Stimulated activated CD8-positive, alpha-beta memory T cell treated with anti-CD3 and anti-CD28 coated beads, Interleukin-4, amount 100 ng/mL, for 48 hours (primary cell): Measurements from ENCODE around the gene HIP1.
"Not testable (repeated sequence)": the region's sequence is repeated elsewhere in the genome, so short reads cannot be mapped to it uniquely, and the experiment has no call there.

Source experiments
- DNase-seq: peaks from one replicate; pipeline ENCODE4 v3.0.0-alpha.2; 2020

The HIP1 gene

GRCh38 chr7:75712517-75713361, 26.0 kb downstream of the HIP1 start:
- no peak for DNase-seq

GRCh38 chr7:75711656-75712514, 26.9 kb downstream of the HIP1 start:
- DNase-seq, result no peak

DNA sequence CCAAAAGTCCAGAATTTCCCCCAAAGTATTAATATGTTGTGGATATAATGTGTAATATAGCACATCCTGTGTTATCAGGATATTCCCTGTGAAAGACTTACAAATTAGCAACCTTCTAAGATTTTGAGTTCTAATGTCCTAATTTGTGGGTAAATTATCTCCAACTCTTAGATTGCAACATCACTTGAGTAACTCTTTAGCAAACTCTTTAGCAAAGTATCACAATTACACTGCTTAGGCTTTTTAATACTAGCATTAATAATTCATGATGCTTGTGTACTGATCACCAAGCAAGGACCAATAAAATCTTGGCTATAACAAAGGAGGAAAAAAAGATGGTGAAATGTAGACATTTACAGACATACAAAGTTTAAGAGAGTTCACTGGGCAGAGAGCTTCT, 27.7 kb downstream of the HIP1 start:
- DNase-seq, result no peak

DNA sequence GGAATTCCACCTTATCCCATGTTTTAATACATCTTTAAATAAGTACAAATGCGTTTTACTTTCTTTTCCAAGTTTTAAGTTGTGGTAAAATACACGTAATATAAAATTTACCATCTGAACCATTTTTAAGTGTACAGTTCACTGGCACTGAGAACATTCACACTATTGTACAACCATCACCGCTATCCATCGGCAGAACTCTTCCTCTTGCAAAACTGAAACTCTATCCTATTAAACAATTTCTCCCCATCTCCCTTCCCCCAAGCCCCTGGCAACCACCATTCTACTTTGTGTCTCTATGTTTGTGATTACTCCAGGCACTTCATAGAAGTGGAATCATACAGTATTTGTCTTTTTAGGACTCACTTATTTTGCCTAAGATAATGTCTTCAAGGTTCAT, 33.8 kb downstream of the HIP1 start:
- DNase-seq, result no peak

DNA sequence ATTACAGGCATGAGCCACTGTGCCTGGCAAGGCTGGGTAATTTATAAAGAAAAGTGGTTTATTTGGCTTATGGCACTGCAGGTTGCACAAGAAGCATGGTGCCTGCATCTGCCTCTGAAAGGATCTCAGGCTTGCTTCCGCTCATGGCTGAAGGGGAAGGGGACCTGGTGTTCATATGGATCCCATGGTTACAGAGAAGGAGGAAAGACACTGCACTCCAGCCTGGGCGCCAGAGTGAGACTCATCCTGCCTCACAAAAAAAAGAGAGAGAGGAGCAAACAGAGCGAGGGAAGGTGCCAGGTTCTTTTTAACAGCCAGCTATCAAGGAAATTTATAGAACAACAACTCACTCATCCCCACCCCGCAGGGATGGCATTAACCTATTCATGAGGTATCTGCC, 36.2 kb downstream of the HIP1 start:
- DNase-seq, result no peak

DNA sequence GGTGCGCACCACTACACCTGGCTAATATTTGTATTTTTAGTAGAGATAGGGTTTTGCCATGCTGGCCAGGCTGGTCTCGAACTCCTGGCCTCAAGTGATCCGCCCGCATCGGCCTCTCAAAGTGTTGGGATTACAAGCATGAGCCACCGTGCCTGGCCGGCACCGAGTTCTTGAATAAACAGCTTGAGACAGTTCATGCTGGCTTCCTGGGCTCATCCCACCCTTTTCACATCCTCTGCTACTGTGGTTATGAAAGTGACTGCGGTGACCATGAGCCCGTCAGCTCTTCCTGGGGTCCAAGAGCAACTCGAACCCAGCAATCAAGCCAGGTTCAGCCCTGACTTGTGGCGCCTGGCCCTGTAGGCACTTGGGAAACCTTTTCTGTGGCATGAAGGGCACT, 38.7 kb downstream of the HIP1 start:
- no peak for DNase-seq

DNA sequence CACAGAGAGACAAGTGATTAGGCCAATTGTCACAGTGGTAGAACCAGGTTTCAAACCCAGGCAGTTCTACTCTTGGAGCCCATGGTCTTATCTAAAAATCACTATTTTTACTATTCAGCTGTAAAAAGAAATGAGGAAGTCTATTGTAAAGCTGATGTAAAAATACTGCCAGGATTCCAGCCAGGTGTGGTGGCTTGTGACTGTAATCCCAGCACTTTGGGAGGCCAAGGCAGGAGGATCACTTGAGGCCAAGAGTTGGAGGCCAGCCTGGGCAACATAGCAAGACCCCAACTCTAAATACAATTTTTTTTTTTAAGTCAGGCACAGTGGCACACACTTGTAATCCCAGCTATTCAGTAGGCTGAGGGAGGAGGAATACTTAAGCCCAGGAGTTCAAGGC, 40.4 kb downstream of the HIP1 start:
- no peak for DNase-seq

- no peak for DNase-seq
Measured at GRCh38 chr7:75696263-75697037, 42.3 kb downstream of the HIP1 start.

- no peak for DNase-seq
Measured at GRCh38 chr7:75694638-75695399, 43.9 kb downstream of the HIP1 start.

GRCh38 chr7:75693668-75694067, 45.1 kb downstream of the HIP1 start:
- not testable (repeated sequence) for DNase-seq

DNA sequence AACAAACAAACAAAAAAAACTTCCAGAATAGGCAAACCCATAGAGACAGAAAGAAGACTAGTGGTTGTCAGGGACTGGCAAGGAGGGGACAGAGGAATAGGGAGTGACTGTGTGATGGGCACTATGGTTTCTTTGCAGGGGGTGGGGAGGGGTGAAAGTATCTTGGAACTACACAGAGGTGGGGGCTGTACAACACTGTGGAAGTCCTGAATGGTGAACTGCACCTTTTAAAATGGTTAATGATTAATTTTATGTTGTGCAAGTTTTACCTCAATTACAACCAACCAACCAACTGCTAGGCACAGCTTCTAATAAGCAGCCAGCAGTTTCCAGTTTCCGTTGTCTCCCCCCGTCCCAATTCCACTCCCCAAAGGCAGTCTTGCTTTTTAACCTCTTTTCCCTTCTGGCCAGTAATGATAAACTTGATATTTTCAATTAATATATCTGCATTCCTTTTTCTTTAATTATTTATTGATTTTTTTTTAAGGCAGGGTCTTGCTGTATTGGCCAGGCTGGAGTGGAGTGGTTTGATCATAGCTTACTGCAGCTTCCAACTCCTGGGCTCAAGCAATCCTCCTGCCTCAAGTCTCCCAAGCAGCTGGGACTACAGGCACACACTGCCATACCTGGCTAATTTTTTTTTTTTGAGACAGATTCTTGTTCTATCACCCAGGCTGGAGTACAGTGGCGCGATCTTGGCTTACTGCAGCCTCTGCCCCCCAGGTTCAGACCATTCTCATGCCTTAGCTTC, 46.8 kb downstream of the HIP1 start:
- no peak for DNase-seq

DNA sequence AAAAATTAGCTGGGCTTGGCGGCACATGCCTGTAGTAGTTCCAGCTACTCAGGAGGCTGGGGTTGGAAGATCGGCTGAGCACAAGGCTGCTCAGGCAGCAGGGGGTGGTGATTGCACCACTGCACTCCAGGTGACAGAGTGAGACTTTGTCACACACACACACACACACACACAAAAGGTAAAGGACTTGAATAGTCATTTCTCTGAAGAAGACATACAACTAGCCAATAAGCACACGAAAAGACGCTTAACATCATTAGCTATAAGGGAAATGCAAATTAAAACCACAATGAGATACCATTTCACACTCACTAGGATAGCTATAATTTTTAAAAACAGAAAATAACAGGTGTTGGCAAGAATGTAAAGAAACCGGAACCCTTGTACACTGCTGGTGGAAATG, 48.6 kb downstream of the HIP1 start:
- DNase-seq, result no peak

- no peak for DNase-seq
Measured at GRCh38 chr7:75689246-75690099, 49.3 kb downstream of the HIP1 start.

- DNase-seq, result no peak
Measured at GRCh38 chr7:75688200-75689136, 50.3 kb downstream of the HIP1 start.

DNA sequence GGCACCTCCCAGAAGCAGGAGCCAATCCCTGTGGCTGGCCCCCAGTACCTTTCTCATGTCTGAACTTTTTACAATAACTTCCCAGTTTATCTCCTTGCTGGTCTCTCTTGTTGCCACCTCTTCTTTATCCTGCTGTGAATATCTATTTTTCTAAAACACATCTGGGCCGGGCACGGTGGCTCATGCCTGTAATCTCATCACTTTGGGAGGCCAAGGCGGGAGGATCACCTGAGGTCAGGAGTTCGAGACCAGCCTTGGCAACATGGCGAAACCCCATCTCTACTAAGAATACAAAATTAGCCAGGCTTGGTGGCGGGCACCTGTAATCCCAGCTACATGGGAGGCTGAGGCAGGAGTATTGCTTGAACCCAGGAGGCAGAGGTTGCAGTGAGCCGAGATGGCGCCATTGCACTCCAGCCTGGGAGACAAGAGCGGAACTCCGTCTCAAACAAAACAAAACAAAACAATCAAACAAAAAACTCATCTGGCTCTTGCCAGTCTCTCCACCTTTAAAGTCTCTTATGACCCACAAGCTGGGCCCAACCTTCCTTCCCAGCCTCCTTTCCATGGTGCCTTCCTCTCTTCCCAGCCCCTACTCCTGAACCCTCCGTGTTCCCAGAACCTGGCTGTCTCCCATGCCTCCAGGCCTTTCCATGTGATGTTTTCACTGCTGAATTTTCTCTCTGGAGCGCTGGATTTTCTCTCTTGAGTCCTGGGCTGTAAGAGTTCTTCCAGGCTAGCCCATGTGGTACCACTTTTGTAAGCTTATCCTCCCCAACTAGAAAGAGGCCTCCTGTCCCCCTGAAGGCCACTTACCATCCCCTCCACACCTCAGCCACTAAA, 51.3 kb downstream of the HIP1 start:
- DNase-seq, result no peak

GRCh38 chr7:75686551-75686950, 52.2 kb downstream of the HIP1 start:
- DNase-seq, result no peak

DNA sequence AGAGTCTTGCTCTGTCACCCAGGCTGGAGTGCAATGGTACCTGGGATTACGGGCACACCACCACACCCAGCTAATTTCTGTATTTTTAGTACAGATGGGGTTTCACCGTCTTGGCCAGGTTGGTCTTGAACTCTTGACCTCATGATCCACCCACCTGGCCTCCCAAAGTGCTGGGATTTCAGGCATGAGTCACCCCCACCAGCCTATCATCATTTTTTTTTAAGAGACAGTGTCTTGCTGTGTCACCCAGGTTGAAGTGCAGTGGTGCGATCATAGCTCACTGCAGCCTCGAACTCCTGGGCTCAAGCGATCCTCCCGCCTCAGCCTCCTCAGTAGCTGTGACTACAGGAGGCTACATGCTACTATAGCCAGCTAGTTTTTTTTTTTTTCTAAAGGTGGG, 56.7 kb downstream of the HIP1 start:
- DNase-seq, result not testable (repeated sequence)

GRCh38 chr7:75679060-75679459, 59.7 kb downstream of the HIP1 start:
- no peak for DNase-seq

GRCh38 chr7:75669579-75669978, 69.2 kb downstream of the HIP1 start:
- no peak for DNase-seq
